ENCODE data around the gene SMARCD3. TPM values are rescaled to one million over a fixed set of nuclear protein-coding genes. Genes with fewer than 3 reads are reported as not detected.

The SMARCD3 gene
- total and polyA plus RNA-seq, 2 of the 8 experiments (the other 6 are each of a cell fraction or from before 2014, with no cell fraction given) = 3.0 to 5.6 TPM

DNA sequence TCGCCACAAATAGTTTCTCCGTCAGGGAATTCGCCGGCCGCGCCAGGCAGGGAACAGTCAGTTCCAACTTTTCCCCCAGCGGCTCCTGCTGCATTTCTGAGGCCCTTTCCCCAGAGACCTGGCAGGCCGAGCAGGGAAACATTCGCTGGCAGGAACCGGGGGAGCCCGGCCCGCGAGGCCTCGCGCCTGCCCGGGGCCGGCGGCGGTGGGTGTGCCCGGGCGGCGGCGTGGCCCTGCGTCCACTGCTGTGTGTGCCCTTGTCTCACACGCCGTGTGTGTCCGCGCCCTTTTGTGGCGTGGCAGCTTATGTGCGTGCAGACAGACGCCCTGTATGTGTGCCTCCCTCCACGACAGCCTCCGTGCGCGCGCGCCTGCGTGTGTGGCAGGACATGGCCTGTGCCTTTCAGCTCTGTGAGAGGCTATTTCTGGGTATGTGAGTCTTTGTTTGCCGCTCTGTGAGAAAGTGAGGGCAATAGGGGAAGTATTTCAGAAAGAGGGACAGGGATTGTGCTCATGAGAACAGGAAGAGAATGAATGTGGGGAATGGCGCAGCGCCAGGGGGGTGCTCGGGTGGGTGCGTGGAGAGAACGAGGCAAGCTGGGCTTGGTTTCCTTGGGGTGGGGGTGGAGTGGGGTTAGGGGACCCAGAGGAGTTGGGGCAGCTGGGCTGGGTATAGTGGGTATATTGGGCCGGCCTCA, 689 bp upstream of the SMARCD3 start (continued):
- TF ChIP-seq, protein P1, sequence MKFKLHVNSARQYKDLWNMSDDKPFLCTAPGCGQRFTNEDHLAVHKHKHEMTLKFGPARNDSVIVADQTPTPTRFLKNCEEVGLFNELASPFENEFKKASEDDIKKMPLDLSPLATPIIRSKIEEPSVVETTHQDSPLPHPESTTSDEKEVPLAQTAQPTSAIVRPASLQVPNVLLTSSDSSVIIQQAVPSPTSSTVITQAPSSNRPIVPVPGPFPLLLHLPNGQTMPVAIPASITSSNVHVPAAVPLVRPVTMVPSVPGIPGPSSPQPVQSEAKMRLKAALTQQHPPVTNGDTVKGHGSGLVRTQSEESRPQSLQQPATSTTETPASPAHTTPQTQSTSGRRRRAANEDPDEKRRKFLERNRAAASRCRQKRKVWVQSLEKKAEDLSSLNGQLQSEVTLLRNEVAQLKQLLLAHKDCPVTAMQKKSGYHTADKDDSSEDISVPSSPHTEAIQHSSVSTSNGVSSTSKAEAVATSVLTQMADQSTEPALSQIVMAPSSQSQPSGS (IDR thresholded peaks at IDR 0.05; ENCODE audit: low read length) = no peak
- TF ChIP-seq RBBP5 (IDR thresholded peaks at IDR 0.05; ENCODE audit: borderline replicate concordance, low read depth, low read length) (peak; percentile 14; the same call in 1 of the 2 replicates), BACH1 (IDR thresholded peaks at IDR 0.05; ENCODE audit: low read length) (no peak), USF2 (IDR thresholded peaks at IDR 0.05; ENCODE audit: low read length) (no peak), KDM4A (IDR thresholded peaks at IDR 0.05; ENCODE audit: low read depth, low read length, severe bottlenecking) (peak; percentile 34), TAF7 (optimal IDR thresholded peaks at IDR 0.05; ENCODE audit: borderline replicate concordance, low read depth, low read length) (no peak), PHF8 (conservative IDR thresholded peaks at IDR 0.05; ENCODE audit: low read depth, low read length) (no peak), ASH2L (IDR thresholded peaks at IDR 0.05; ENCODE audit: low read length) (no peak), POLR2AphosphoS5 (IDR thresholded peaks at IDR 0.05; ENCODE audit: low read depth, low read length) (no peak), HDAC6 (IDR thresholded peaks at IDR 0.05; ENCODE audit: low read depth, low read length) (no peak), MAFK (IDR thresholded peaks at IDR 0.05; ENCODE audit: low read depth, low read length) (no peak), NRF1 (IDR thresholded peaks at IDR 0.05; ENCODE audit: low read depth, low read length) (no peak), CEBPB (IDR thresholded peaks at IDR 0.05; ENCODE audit: low read depth, low read length) (no peak)

Data from H1 (cell line).